ENCODE results near the gene DIPK1C. TPM values are rescaled to one million over a fixed set of nuclear protein-coding genes. Genes with fewer than 3 reads are reported as not detected.

The DIPK1C gene
- total RNA-seq, 4 donors from 2014 or later: 0.16 to 0.27 TPM; not detected in 2

DNA sequence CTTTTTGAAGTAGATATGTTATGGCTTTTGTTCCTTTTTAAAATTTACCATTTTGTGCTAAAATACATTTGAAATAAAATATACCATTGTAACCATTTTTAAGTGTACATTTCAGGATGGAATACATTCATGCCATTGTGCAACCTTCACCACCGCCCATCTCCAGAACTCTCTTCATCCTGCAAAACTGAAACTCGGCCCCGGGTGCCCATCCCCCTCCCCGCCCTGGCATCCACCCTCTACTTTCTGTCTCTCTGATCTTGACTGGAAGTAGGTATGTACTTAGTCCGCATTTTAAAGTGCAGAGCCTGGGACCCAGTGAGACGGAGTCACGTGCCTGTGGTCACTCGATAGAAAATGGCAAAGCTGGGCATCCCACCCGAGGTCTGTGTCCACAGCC is 45.6 kb downstream of the DIPK1C start:
- in situ Hi-C loops (cut with MboI; ENCODE audit: low pct_ligation_motif_present in 1 of 4, low pct_unique_long_range_greater_than_20kb in 1 of 4, low sequenced_read_pairs in 3 of 4) (no loop called here), intact Hi-C loops (cut with DNase I; ENCODE audit: low total_unique reads) (no loop called here)
- Histone ChIP-seq H3K4me1 (no peaks in the 10 kb centered on the region), H3K27me3 (peaks cover 11% of the 10 kb centered on the region), H3K4me3 (no peak overlapping the region), H3K36me3 (no peaks in the 10 kb centered on the region), H3K9me3 (no peaks in the 10 kb centered on the region), H3K27ac (no peak overlapping the region)
- 74 to 83% methylated on average over 8 to 9 of the region's 9 CpGs for WGBS, 2 donors (ENCODE audit: low coverage in 1 of 2)
- TF ChIP-seq EP300 (IDR thresholded peaks at IDR 0.05; ENCODE audit: low read depth) (no peak), POLR2AphosphoS5 (IDR thresholded peaks at IDR 0.05) (no peak), POLR2A (IDR thresholded peaks at IDR 0.05) (no peak)
- TF ChIP-seq, protein P1, sequence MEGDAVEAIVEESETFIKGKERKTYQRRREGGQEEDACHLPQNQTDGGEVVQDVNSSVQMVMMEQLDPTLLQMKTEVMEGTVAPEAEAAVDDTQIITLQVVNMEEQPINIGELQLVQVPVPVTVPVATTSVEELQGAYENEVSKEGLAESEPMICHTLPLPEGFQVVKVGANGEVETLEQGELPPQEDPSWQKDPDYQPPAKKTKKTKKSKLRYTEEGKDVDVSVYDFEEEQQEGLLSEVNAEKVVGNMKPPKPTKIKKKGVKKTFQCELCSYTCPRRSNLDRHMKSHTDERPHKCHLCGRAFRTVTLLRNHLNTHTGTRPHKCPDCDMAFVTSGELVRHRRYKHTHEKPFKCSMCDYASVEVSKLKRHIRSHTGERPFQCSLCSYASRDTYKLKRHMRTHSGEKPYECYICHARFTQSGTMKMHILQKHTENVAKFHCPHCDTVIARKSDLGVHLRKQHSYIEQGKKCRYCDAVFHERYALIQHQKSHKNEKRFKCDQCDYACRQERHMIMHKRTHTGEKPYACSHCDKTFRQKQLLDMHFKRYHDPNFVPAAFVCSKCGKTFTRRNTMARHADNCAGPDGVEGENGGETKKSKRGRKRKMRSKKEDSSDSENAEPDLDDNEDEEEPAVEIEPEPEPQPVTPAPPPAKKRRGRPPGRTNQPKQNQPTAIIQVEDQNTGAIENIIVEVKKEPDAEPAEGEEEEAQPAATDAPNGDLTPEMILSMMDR (IDR thresholded peaks at IDR 0.05): no peak
- DNase-seq: no peak

DNA sequence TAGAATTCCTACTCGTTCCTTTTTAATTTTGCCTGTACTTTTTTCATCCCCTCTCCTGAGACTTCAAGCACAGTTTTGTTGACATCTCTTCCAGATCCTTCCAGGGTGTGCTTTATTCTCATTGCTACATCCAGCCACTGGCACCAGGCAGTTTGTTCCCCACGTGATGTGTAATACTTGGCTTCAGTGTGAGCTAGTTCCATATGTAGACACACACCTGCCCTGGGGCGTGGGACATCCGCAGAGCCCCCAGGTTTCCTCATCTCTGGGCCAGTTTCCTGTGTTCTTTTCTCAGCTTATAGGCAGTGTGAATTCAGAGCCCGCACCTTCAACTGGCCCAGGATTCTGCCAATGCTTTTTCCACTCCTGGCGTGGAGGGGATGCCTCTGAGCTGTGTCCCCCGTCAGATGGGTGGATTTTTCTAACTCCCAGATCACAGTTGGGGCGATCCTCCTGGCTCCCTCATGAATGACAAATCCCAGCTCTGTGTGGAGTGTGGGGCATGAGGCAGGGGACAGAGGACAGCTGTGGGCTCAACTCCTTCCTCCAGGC is 46.6 kb downstream of the DIPK1C start:
- no peak overlapping the region for H3K27ac ChIP-seq
- TF ChIP-seq, protein P1 (IDR thresholded peaks at IDR 0.05): no peak
- TF ChIP-seq EP300 (IDR thresholded peaks at IDR 0.05; ENCODE audit: low read depth) (no peak), POLR2AphosphoS5 (IDR thresholded peaks at IDR 0.05) (no peak), POLR2A (IDR thresholded peaks at IDR 0.05) (no peak)
- H3K4me1 ChIP-seq: no peaks in the 10 kb centered on the region
- H3K27me3 ChIP-seq: peaks cover 11% of the 10 kb centered on the region
- no peak for DNase-seq
- no peak overlapping the region for H3K4me3 ChIP-seq
- WGBS, 2 donors (ENCODE audit: low coverage in 1 of 2): 69% methylated on average over 6 to 8 of the region's 8 CpGs
- H3K9me3 ChIP-seq: no peaks in the 10 kb centered on the region
- in situ Hi-C loops (cut with MboI; ENCODE audit: low pct_ligation_motif_present in 1 of 4, low pct_unique_long_range_greater_than_20kb in 1 of 4, low sequenced_read_pairs in 3 of 4): no loop called here
- H3K36me3 ChIP-seq: no peaks in the 10 kb centered on the region
- intact Hi-C loops (cut with DNase I; ENCODE audit: low total_unique reads): no loop called here

- H3K27ac ChIP-seq: peak overlapping the region in 1 of 4 donors; percentile 12
- no peak overlapping the region for H3K4me3 ChIP-seq
- H3K4me1 ChIP-seq: no peaks in the 10 kb centered on the region
- DNase-seq: no peak
- TF ChIP-seq, protein P1 (IDR thresholded peaks at IDR 0.05): no peak
- no peak for TF ChIP-seq POLR2A (IDR thresholded peaks at IDR 0.05)
- no peak for TF ChIP-seq EP300 (IDR thresholded peaks at IDR 0.05; ENCODE audit: low read depth)
- TF ChIP-seq POLR2AphosphoS5 (IDR thresholded peaks at IDR 0.05): no peak
- WGBS, 2 donors (ENCODE audit: low coverage in 1 of 2): 11 to 18% methylated on average over 2 of the region's 2 CpGs
- no peaks in the 10 kb centered on the region for H3K36me3 ChIP-seq
- no peaks in the 10 kb centered on the region for H3K9me3 ChIP-seq
- intact Hi-C loops (cut with DNase I; ENCODE audit: low total_unique reads): no loop called here
- in situ Hi-C loops (cut with MboI; ENCODE audit: low pct_ligation_motif_present in 1 of 4, low pct_unique_long_range_greater_than_20kb in 1 of 4, low sequenced_read_pairs in 3 of 4): no loop called here
- H3K27me3 ChIP-seq: peaks cover 11% of the 10 kb centered on the region
These were observed 49.2 kb downstream of the DIPK1C start for GRCh38 chr18:74407888-74408287.

DNA sequence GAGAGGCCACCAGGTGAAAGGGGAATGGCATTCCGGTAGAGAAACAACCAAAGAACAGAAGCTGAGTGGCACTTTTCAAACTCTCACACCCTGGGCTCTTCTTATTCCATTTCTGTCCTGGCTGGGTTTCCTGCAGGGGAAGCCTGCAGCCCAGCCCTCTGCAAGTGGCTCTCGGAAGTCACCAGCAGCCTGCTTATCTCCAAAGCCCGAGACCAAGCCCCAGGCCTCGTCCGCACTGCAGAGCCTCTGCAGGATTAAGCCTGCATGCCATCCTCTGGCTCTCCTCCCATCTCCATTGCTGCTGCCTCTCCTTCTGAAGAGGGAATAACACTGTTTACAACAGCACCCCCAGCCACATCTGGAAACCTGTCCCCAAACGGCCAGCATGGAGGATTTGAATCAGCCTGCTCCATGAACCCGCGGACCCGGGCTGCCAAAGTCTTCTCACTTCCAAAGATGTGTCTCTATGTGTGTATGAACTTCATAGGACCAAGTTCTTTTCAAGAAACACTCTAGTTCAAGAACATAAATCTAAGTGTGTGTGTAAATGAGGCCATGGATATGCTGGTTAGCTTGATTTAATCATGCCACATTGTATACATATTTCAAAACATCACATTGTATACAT is 54.2 kb downstream of the DIPK1C start:
- H3K27ac ChIP-seq: no peak overlapping the region
- no peak for TF ChIP-seq EP300 (IDR thresholded peaks at IDR 0.05; ENCODE audit: low read depth)
- TF ChIP-seq, protein P1 (IDR thresholded peaks at IDR 0.05): no peak
- WGBS, 2 donors (ENCODE audit: low coverage in 1 of 2): 73 to 79% methylated on average over 3 to 9 of the region's 9 CpGs
- peaks cover 0 to 4% (median 0%) of the 10 kb centered on the region in 4 donors for H3K4me1 ChIP-seq
- no peak for DNase-seq
- H3K4me3 ChIP-seq: no peak overlapping the region
- intact Hi-C loops (cut with DNase I; ENCODE audit: low total_unique reads): no loop called here
- no peaks in the 10 kb centered on the region for H3K36me3 ChIP-seq
- in situ Hi-C loops (cut with MboI; ENCODE audit: low pct_ligation_motif_present in 1 of 4, low pct_unique_long_range_greater_than_20kb in 1 of 4, low sequenced_read_pairs in 3 of 4): no loop called here
- no peaks in the 10 kb centered on the region for H3K9me3 ChIP-seq
- H3K27me3 ChIP-seq: no peaks in the 10 kb centered on the region

Measured in transverse colon (tissue), 4 donors.